Stimulated activated CD4-positive, alpha-beta T cell treated with anti-CD3 and anti-CD28 coated beads, Interleukin-1b, Interleukin-23, amount 100 ng/mL, for 48 hours (primary cell): ENCODE measurements around the gene CCDC185.

Source experiments
- DNase-seq: peaks from one replicate; pipeline ENCODE4 v3.0.0-alpha.2; 2020

Gene CCDC185

DNA sequence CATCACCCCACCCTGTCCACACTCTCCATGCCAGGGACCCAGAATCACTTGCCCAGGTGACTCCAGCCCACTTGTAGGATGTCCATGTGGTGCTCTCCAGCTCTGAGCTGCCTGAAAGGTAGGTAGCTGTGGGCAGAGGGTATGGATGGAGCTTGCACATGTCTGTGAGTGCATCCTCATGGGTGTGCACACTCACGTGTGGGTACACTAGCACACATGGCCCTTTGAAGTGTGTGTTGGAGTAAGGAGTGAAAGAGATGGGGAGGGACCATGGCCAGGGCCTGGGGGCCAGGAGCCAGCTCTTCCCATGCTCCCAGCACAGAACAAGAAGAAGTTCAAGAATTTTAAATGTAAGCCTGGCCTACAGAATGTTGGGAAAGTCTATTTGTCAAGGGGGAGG is 50.2 kb downstream of the CCDC185 start:
- no peak for DNase-seq

DNA sequence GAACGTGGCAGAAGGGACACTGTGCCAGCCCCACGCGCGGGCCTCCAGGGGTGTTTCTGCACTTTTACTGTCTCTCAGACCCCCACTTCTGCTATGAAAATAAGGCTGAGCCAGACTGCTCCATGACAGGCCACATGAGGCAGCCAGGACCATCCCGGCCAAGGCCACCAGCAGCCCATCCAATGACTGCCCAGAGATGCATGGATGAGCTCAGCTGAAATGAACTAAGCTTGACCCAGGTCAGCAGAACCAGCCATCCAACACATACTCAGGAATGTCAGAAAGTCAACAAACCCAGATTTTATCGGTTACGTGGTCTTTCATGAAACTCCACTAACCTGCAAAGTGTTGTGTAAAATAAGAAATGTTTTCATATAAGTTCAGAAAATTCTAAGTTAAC is 51.2 kb downstream of the CCDC185 start:
- DNase-seq = no peak
